MM.1S (cell line): ENCODE results near the gene ODF2L.
"Not testable (repeated sequence)": the region's sequence is repeated elsewhere in the genome, so short reads cannot be mapped to it uniquely, and the experiment has no call there.

Experiments
- CTCF ChIP-seq: fragments of 300-600 bp; sonication (generic); IDR thresholded peaks from 2 replicates; pipeline ENCODE4 v1.5.1; 2016; ENCODE audit warnings: antibody characterized with exemption, low read length, mixed read lengths
- EZH2 ChIP-seq: fragments of 300-600 bp; sonication (generic); optimal IDR thresholded peaks from 2 replicates; pipeline ENCODE3; 2017; ENCODE audit warnings: low read depth, mild to moderate bottlenecking, antibody characterized with exemption, low read length, mixed read lengths

- not testable (repeated sequence) for TF ChIP-seq CTCF, EZH2
These were observed 45.9 kb downstream of the ODF2L start for GRCh38 chr1:86350230-86350629.
